Muscle of leg (tissue), 11 donors: ENCODE data around the gene FBXO10. TPM values are rescaled to one million over a fixed set of nuclear protein-coding genes. Genes with fewer than 3 reads are reported as not detected.

Experiments used
- DNase-seq: peaks from one replicate; pipeline ENCODE4 v3.0.0; 2013
- H3K27ac ChIP-seq: one replicate; pipeline ENCODE4 v1.5.1; 2013; ENCODE audit warnings: mild to moderate bottlenecking, low read length, control low read depth
- H3K27me3 ChIP-seq: one replicate; pipeline ENCODE4 v1.6.1; 2013; ENCODE audit warnings: low read length; ENCODE audit not compliant: control insufficient read depth, insufficient read depth
- H3K36me3 ChIP-seq: one replicate; pipeline ENCODE4 v1.6.1; 2013; ENCODE audit warnings: low read length; ENCODE audit not compliant: control insufficient read depth, insufficient read depth
- H3K4me1 ChIP-seq: one replicate; pipeline ENCODE4 v1.6.1; 2013; ENCODE audit warnings: low read length; ENCODE audit not compliant: control insufficient read depth, insufficient read depth
- H3K4me3 ChIP-seq: one replicate; pipeline ENCODE4 v1.5.1; 2013; ENCODE audit warnings: low read length, control low read depth
- H3K9me3 ChIP-seq: replicated peaks from 2 replicates; pipeline ENCODE4 v1.6.1; 2013; ENCODE audit warnings: low read depth, low read length; ENCODE audit not compliant: control insufficient read depth
- WGBS: methylation state at CpG from one replicate; pipeline ENCODE4 v1.1.5; 2013; ENCODE audit warnings: missing lambda C conversion rate; ENCODE audit not compliant: insufficient coverage; 5-methylcytosine and 5-hydroxymethylcytosine counted together
- polyA plus RNA-seq, 8 donors: library from polyadenylated mRNA; unstranded; fragments of 120-200 nt; gene quantifications; one replicate each; pipeline versions ENCODE4 v1.2.1 to v1.2.3, GENCODE V29; 2013; ENCODE audit warnings: inconsistent platforms in 1 of 8, low replicate concordance in 1 of 8; ENCODE audit not compliant: insufficient read length in 8 of 8, insufficient read depth in 1 of 8
- total RNA-seq: library from RNA; stranded (reverse); fragments of 120-200 nt; gene quantifications from one replicate; pipeline ENCODE4 v1.2.4, GENCODE V29; 2013

FBXO10 gene
- total and polyA plus RNA-seq, 9 donors: 23.9 to 42.1 (median 32.4) TPM

- DNase-seq: no peak
- no peaks in the 10 kb centered on the region for H3K27me3 ChIP-seq
- WGBS: 93% methylated on average over 4 of the region's 5 CpGs
- H3K36me3 ChIP-seq: peaks cover 63% of the 10 kb centered on the region
- no peak overlapping the region for H3K4me3 ChIP-seq
- H3K9me3 ChIP-seq: no peaks in the 10 kb centered on the region
- no peak overlapping the region for H3K27ac ChIP-seq
- H3K4me1 ChIP-seq: no peaks in the 10 kb centered on the region
These were observed 71.6 kb downstream of the FBXO10 start for GRCh38 chr9:37504605-37505004.

- no peak for DNase-seq
- 93% methylated on average over 3 of the region's 3 CpGs for WGBS
- Histone ChIP-seq H3K27me3 (no peaks in the 10 kb centered on the region), H3K4me3 (no peak overlapping the region), H3K36me3 (peaks cover 58% of the 10 kb centered on the region), H3K9me3 (no peaks in the 10 kb centered on the region), H3K27ac (no peak overlapping the region), H3K4me1 (no peaks in the 10 kb centered on the region)
These were observed 72.4 kb downstream of the FBXO10 start for GRCh38 chr9:37503736-37504135.

- H3K4me3 ChIP-seq: no peak overlapping the region
- H3K36me3 ChIP-seq: peaks cover 60% of the 10 kb centered on the region
- no peak overlapping the region for H3K27ac ChIP-seq
- DNase-seq: no peak
- no peaks in the 10 kb centered on the region for H3K27me3 ChIP-seq
- WGBS: 100% methylated on average over 1 of the region's 2 CpGs
- H3K9me3 ChIP-seq: no peaks in the 10 kb centered on the region
- no peaks in the 10 kb centered on the region for H3K4me1 ChIP-seq
These were observed 74.1 kb downstream of the FBXO10 start for GRCh38 chr9:37501957-37502596.

- Histone ChIP-seq H3K27me3 (no peaks in the 10 kb centered on the region), H3K9me3 (no peaks in the 10 kb centered on the region), H3K27ac (no peak overlapping the region), H3K4me3 (no peak overlapping the region), H3K36me3 (peaks cover 73% of the 10 kb centered on the region), H3K4me1 (no peaks in the 10 kb centered on the region)
- WGBS: 92% methylated on average over 2 of the region's 6 CpGs
- DNase-seq: no peak
These were observed 76.9 kb downstream of the FBXO10 start for GRCh38 chr9:37499297-37499696.

GRCh38 chr9:37498457-37498856 is 77.7 kb downstream of the FBXO10 start:
- Histone ChIP-seq H3K27me3 (no peaks in the 10 kb centered on the region), H3K4me3 (no peak overlapping the region), H3K27ac (no peak overlapping the region), H3K9me3 (no peaks in the 10 kb centered on the region), H3K4me1 (no peaks in the 10 kb centered on the region), H3K36me3 (peaks cover 70% of the 10 kb centered on the region)
- 86% methylated on average over 2 of the region's 3 CpGs for WGBS
- no peak for DNase-seq

GRCh38 chr9:37497320-37497719 is 78.9 kb downstream of the FBXO10 start:
- H3K27ac ChIP-seq: no peak overlapping the region
- no peaks in the 10 kb centered on the region for H3K4me1 ChIP-seq
- no peaks in the 10 kb centered on the region for H3K27me3 ChIP-seq
- no peak for DNase-seq
- 90% methylated on average over 2 of the region's 3 CpGs for WGBS
- no peaks in the 10 kb centered on the region for H3K9me3 ChIP-seq
- H3K36me3 ChIP-seq: peaks cover 67% of the 10 kb centered on the region
- no peak overlapping the region for H3K4me3 ChIP-seq

GRCh38 chr9:37496020-37496419 is 80.2 kb downstream of the FBXO10 start:
- Histone ChIP-seq H3K36me3 (peaks cover 63% of the 10 kb centered on the region), H3K27me3 (no peaks in the 10 kb centered on the region), H3K4me1 (no peaks in the 10 kb centered on the region), H3K9me3 (no peaks in the 10 kb centered on the region), H3K4me3 (no peak overlapping the region), H3K27ac (no peak overlapping the region)
- DNase-seq: no peak
- WGBS: 81% methylated on average over 4 of the region's 4 CpGs

GRCh38 chr9:37495571-37495970 is 80.6 kb downstream of the FBXO10 start:
- Histone ChIP-seq H3K9me3 (no peaks in the 10 kb centered on the region), H3K4me3 (no peak overlapping the region), H3K4me1 (no peaks in the 10 kb centered on the region), H3K27ac (no peak overlapping the region), H3K27me3 (no peaks in the 10 kb centered on the region), H3K36me3 (peaks cover 59% of the 10 kb centered on the region)
- no peak for DNase-seq
- WGBS: 95% methylated on average over 4 of the region's 5 CpGs

GRCh38 chr9:37491939-37492338 is 84.2 kb downstream of the FBXO10 start:
- peaks cover 58% of the 10 kb centered on the region for H3K36me3 ChIP-seq
- no peak overlapping the region for H3K4me3 ChIP-seq
- no peak for DNase-seq
- no CpG with 5 or more reads among the region's 1 CpG for WGBS
- H3K27me3 ChIP-seq: no peaks in the 10 kb centered on the region
- no peaks in the 10 kb centered on the region for H3K9me3 ChIP-seq
- no peak overlapping the region for H3K27ac ChIP-seq
- peaks cover 9% of the 10 kb centered on the region for H3K4me1 ChIP-seq

- Histone ChIP-seq H3K36me3 (peaks cover 26% of the 10 kb centered on the region), H3K4me3 (peak overlapping the region; percentile 72), H3K9me3 (no peaks in the 10 kb centered on the region), H3K27me3 (no peaks in the 10 kb centered on the region), H3K27ac (peak overlapping the region; percentile 60), H3K4me1 (peaks cover 24% of the 10 kb centered on the region)
- peak; percentile 88 for DNase-seq
- whole genome bisulfite sequencing: 5% methylated on average over 5 of the region's 7 CpGs
These were observed 89.3 kb downstream of the FBXO10 start for GRCh38 chr9:37486616-37487548.
